ENCODE measurements around the gene STT3A. TPM values are rescaled to one million over a fixed set of nuclear protein-coding genes. Genes with fewer than 3 reads are reported as not detected.

The STT3A gene
- total RNA-seq, 1 experiment from 2014 or later: 229 TPM

GRCh38 chr11:125553357-125553756 lies 39.3 kb upstream of the STT3A start:
- CTCF ChIA-PET: no interaction called here

GRCh38 chr11:125554038-125554437 lies 38.6 kb upstream of the STT3A start:
- peaks cover 3% of the 10 kb centered on the region; the same call in 1 of the 2 replicates for H3K27me3 ChIP-seq (ENCODE audit: control insufficient read depth, insufficient read depth, low read length)
- in situ Hi-C loops (cut with HindIII; ENCODE audit: low pct_unique_long_range_greater_than_20kb, low sequenced_read_pairs): no loop called here
- H3K9me3 ChIP-seq (ENCODE audit: control insufficient read depth, insufficient read depth, low read depth, low read length): no peaks in the 10 kb centered on the region
- CTCF ChIA-PET: no interaction called here
- H3K36me3 ChIP-seq (ENCODE audit: control insufficient read depth, insufficient read depth, low read length): no peaks in the 10 kb centered on the region
- ATAC-seq (peak; percentile 86), DNase-seq (ENCODE audit: low read depth, low spot score) (no peak)
- intact Hi-C loops (cut with micrococcal nuclease; ENCODE audit: unreplicated experiment): loop anchor here (5.0 kb wide), 1 partner anchor 52 kb away; no protein-coding TSS in a partner anchor
- TF ChIP-seq, protein P1, sequence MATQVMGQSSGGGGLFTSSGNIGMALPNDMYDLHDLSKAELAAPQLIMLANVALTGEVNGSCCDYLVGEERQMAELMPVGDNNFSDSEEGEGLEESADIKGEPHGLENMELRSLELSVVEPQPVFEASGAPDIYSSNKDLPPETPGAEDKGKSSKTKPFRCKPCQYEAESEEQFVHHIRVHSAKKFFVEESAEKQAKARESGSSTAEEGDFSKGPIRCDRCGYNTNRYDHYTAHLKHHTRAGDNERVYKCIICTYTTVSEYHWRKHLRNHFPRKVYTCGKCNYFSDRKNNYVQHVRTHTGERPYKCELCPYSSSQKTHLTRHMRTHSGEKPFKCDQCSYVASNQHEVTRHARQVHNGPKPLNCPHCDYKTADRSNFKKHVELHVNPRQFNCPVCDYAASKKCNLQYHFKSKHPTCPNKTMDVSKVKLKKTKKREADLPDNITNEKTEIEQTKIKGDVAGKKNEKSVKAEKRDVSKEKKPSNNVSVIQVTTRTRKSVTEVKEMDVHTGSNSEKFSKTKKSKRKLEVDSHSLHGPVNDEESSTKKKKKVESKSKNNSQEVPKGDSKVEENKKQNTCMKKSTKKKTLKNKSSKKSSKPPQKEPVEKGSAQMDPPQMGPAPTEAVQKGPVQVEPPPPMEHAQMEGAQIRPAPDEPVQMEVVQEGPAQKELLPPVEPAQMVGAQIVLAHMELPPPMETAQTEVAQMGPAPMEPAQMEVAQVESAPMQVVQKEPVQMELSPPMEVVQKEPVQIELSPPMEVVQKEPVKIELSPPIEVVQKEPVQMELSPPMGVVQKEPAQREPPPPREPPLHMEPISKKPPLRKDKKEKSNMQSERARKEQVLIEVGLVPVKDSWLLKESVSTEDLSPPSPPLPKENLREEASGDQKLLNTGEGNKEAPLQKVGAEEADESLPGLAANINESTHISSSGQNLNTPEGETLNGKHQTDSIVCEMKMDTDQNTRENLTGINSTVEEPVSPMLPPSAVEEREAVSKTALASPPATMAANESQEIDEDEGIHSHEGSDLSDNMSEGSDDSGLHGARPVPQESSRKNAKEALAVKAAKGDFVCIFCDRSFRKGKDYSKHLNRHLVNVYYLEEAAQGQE (IDR thresholded peaks at IDR 0.05; ENCODE audit: insufficient read depth in 1 of 2, low read depth in 2 of 2, low read length in 1 of 2): no peak
- TF ChIP-seq CTCF (IDR thresholded peaks at IDR 0.05): peak; percentile 52
- no TSS peak for BruUV-seq (replicated peaks)
- POLR2A ChIA-PET: interaction anchor here (0.7 kb wide), 1 partner anchor 39 kb away, joined by 4 read pairs; the partner anchor contains the start of gene STT3A
- H3K4me3 ChIP-seq (ENCODE audit: low read depth in 2 of 2, low read length in 2 of 2): no peak overlapping the region
- no peaks in the 10 kb centered on the region for H3K4me1 ChIP-seq (ENCODE audit: control insufficient read depth, insufficient read depth, low read length)
- H3K27ac ChIP-seq (ENCODE audit: low read length): no peak overlapping the region

More at GRCh38 chr11:125553357-125553756, 39.3 kb upstream of the STT3A start:
- Histone ChIP-seq H3K4me3 (ENCODE audit: low read depth in 2 of 2, low read length in 2 of 2) (no peak overlapping the region), H3K4me1 (ENCODE audit: control insufficient read depth, insufficient read depth, low read length) (no peaks in the 10 kb centered on the region), H3K9me3 (ENCODE audit: control insufficient read depth, insufficient read depth, low read depth, low read length) (no peaks in the 10 kb centered on the region), H3K27me3 (ENCODE audit: control insufficient read depth, insufficient read depth, low read length) (peaks cover 5% of the 10 kb centered on the region; the same call in 1 of the 2 replicates), H3K27ac (ENCODE audit: low read length) (no peak overlapping the region), H3K36me3 (ENCODE audit: control insufficient read depth, insufficient read depth, low read length) (no peaks in the 10 kb centered on the region)
- POLR2A ChIA-PET: no interaction called here
- intact Hi-C loops (cut with micrococcal nuclease; ENCODE audit: unreplicated experiment) (loop anchor here (5.0 kb wide), 1 partner anchor 51 kb away; no protein-coding TSS in a partner anchor), in situ Hi-C loops (cut with HindIII; ENCODE audit: low pct_unique_long_range_greater_than_20kb, low sequenced_read_pairs) (no loop called here)
- DNase-seq (ENCODE audit: low read depth, low spot score) (no peak), ATAC-seq (no peak)
- no TSS peak for BruUV-seq (replicated peaks)
- TF ChIP-seq POLR2AphosphoS5 (IDR thresholded peaks at IDR 0.05; ENCODE audit: low read depth, low read length): no peak
- TF ChIP-seq SIN3A (IDR thresholded peaks at IDR 0.05; ENCODE audit: borderline replicate concordance, insufficient read depth, low read depth, low read length): no peak
- TF ChIP-seq, protein P1 (IDR thresholded peaks at IDR 0.05; ENCODE audit: insufficient read depth in 1 of 2, low read depth in 2 of 2, low read length in 1 of 2): no peak
- TF ChIP-seq TCF7L2 (IDR thresholded peaks at IDR 0.05; ENCODE audit: low read depth, low read length): no peak
- TF ChIP-seq CTCF (IDR thresholded peaks at IDR 0.05): no peak
